Nephron progenitor cell (in vitro differentiated cells): Measurements from ENCODE around the gene DHX30.
A peak's percentile ranks its signal among the peaks of the same experiment; 100 is the strongest.

Experiments used
- DNase-seq: peaks from one replicate; pipeline ENCODE4 v3.0.0; 2021
- H3K27ac Mint-ChIP-seq: 2 replicates; pipeline ENCODE4 v1.8.0; 2021; ENCODE audit warnings: mild to moderate bottlenecking, moderate library complexity, mixed read lengths
- H3K27me3 Mint-ChIP-seq: 2 replicates; pipeline ENCODE4 v1.8.0; 2021; ENCODE audit warnings: mild to moderate bottlenecking, low read depth, mixed read lengths; ENCODE audit not compliant: poor library complexity
- H3K36me3 Mint-ChIP-seq: 2 replicates; pipeline ENCODE4 v1.8.0; 2021; ENCODE audit warnings: low read depth, mixed read lengths
- H3K4me1 Mint-ChIP-seq: 2 replicates; pipeline ENCODE4 v1.8.0; 2021; ENCODE audit warnings: mixed read lengths
- H3K4me3 Mint-ChIP-seq: 2 replicates; pipeline ENCODE4 v1.8.0; 2021; ENCODE audit warnings: mild to moderate bottlenecking, moderate library complexity, mixed read lengths
- H3K9me3 Mint-ChIP-seq: 2 replicates; pipeline ENCODE4 v1.8.0; 2021; ENCODE audit warnings: mild to moderate bottlenecking, moderate library complexity, mixed read lengths
- CTCF ChIP-seq: fragments of 200-600 bp; sonication (generic); IDR thresholded peaks from 2 replicates; pipeline ENCODE4 v1.5.0; 2021; ENCODE audit warnings: antibody characterized with exemption

The DHX30 gene

GRCh38 chr3:47846186-47846879 lies 43.4 kb downstream of the DHX30 start:
- no peak for TF ChIP-seq CTCF
- peaks cover 44% of the 10 kb centered on the region for H3K36me3 Mint-ChIP-seq
- no peak overlapping the region for H3K4me3 Mint-ChIP-seq
- no peak for DNase-seq
- H3K27ac Mint-ChIP-seq, result no peak overlapping the region
- no peaks in the 10 kb centered on the region for H3K27me3 Mint-ChIP-seq
- no peaks in the 10 kb centered on the region for H3K9me3 Mint-ChIP-seq
- peaks cover 10% of the 10 kb centered on the region for H3K4me1 Mint-ChIP-seq

DNA sequence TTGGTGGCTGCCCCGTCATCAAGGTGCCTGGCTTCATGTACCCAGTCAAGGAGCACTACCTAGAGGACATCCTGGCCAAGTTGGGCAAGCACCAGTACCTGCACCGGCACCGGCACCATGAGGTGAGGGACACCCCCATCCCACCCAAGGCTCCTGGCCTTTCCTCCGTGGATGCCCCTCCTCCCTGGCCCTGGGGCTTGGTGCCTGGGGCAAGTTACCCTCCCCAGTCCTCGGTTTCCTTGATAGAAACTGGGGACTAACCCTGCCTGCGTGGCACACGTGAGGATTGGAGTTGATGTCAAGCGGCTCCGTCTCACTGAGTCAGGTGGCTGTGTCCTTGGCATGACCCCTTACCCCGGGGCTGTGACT lies 43.9 kb downstream of the DHX30 start:
- Mint-ChIP-seq H3K4me3 (no peak overlapping the region), H3K9me3 (no peaks in the 10 kb centered on the region), H3K27ac (no peak overlapping the region), H3K4me1 (peaks cover 15% of the 10 kb centered on the region), H3K27me3 (no peaks in the 10 kb centered on the region), H3K36me3 (peaks cover 39% of the 10 kb centered on the region)
- TF ChIP-seq CTCF, result no peak
- no peak for DNase-seq

GRCh38 chr3:47847260-47847659 lies 44.3 kb downstream of the DHX30 start:
- no peak for TF ChIP-seq CTCF
- Mint-ChIP-seq H3K9me3 (no peaks in the 10 kb centered on the region), H3K36me3 (peaks cover 35% of the 10 kb centered on the region), H3K4me1 (peaks cover 19% of the 10 kb centered on the region), H3K27ac (no peak overlapping the region), H3K27me3 (no peaks in the 10 kb centered on the region), H3K4me3 (no peak overlapping the region)
- no peak for DNase-seq

DNA sequence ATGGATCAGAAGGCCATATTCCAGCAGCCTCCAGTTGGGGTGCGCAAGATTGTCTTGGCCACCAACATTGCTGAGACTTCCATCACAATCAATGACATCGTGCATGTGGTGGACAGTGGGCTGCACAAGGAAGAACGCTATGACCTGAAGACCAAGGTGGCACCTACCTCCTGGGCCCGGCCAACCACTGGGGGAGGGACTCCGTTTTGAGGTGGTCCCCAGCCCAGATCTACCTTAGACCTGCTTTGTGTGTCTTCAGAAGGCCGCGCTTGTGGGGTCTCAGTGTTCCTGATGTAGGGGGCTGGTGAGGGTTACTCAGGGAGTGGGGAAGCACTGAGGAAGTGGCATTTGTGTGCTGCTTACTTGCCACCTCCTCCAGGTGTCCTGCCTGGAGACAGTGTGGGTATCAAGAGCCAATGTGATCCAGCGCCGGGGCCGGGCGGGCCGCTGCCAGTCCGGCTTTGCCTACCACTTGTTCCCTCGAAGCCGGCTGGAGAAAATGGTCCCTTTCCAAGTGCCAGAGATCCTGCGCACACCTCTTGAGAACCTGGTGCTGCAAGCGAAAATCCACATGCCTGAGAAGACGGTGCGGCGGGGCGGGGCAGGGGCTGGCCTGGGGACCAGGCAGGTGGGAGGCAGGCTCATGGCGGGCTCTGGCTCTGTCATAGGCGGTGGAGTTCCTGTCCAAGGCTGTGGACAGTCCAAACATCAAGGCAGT lies 45.0 kb downstream of the DHX30 start:
- no peaks in the 10 kb centered on the region for H3K9me3 Mint-ChIP-seq

DNA sequence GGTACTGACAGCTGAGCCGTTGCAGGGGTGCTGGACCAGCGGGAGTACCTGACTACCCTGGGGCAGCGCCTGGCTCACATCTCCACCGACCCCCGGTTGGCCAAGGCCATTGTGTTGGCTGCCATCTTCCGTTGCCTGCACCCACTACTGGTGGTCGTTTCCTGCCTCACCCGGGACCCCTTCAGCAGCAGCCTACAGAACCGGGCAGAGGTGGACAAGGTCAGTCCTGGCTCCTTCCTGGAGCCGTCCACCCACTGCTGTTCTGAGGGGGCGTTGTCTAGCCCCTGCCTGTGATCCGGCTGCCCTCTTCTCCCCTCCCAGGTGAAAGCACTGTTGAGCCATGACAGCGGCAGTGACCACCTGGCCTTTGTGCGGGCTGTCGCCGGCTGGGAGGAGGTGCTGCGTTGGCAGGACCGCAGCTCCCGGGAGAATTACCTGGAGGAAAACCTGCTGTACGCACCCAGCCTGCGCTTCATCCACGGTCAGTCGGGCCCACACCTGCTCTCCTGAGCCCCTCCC lies 45.7 kb downstream of the DHX30 start:
- Mint-ChIP-seq H3K36me3 (peaks cover 21% of the 10 kb centered on the region), H3K27ac (peak overlapping the region; percentile 64)
- no peak for TF ChIP-seq CTCF

More for the DNA sequence above, 45.0 kb downstream of the DHX30 start:
- DNase-seq, result no peak
- TF ChIP-seq CTCF, result no peak
- Mint-ChIP-seq H3K27me3 (no peaks in the 10 kb centered on the region), H3K36me3 (peaks cover 28% of the 10 kb centered on the region), H3K27ac (no peak overlapping the region), H3K4me3 (no peak overlapping the region), H3K4me1 (peaks cover 19% of the 10 kb centered on the region)

More for the DNA sequence above, 45.7 kb downstream of the DHX30 start:
- DNase-seq, result no peak
- Mint-ChIP-seq H3K4me3 (no peak overlapping the region), H3K27me3 (no peaks in the 10 kb centered on the region), H3K4me1 (peaks cover 19% of the 10 kb centered on the region), H3K9me3 (no peaks in the 10 kb centered on the region)
